HepG2 (cell line): ENCODE measurements around the gene ZBP1. TPM values are rescaled to one million over a fixed set of nuclear protein-coding genes. Genes with fewer than 3 reads are reported as not detected.
A peak's percentile ranks its signal among the peaks of the same experiment; 100 is the strongest.

ENCODE experiments used
- ATF7 ChIP-seq, 2 experiments: fragments of 450-650 bp in 1 of 2; sonication (generic) in 1 of 2; formaldehyde crosslinking in 1 of 2; IDR thresholded peaks; 2 replicates each; pipeline versions ENCODE4 v1.4.0 to v1.6.1; 2016 to 2020; ENCODE audit warnings: antibody characterized with exemption in 1 of 2, mild to moderate bottlenecking in 1 of 2, missing genetic modification reagents in 1 of 2
- CBX1 ChIP-seq: IDR thresholded peaks from one replicate; pipeline ENCODE4 v1.6.1; 2016; ENCODE audit warnings: antibody characterized with exemption, low read depth
- CENPT ChIP-seq: sonication (generic); formaldehyde crosslinking; IDR thresholded peaks from 2 replicates; pipeline ENCODE4 v1.8.0; 2022; ENCODE audit warnings: low read depth, mild to moderate bottlenecking, moderate library complexity, missing genetic modification reagents
- HCFC1 ChIP-seq: fragments of 150-350 bp; IDR thresholded peaks from 2 replicates; pipeline ENCODE4 v1.6.1; 2014; ENCODE audit warnings: low read depth, low read length
- IKZF1 ChIP-seq: fragments of 450-650 bp; IDR thresholded peaks from 2 replicates; pipeline ENCODE4 v1.7.1; 2016
- JUN ChIP-seq: sonication (generic); formaldehyde crosslinking; IDR thresholded peaks from 2 replicates; pipeline ENCODE4 v1.4.0; 2020; ENCODE audit warnings: mild to moderate bottlenecking, missing genetic modification reagents
- JUND ChIP-seq: sonication (generic); formaldehyde crosslinking; IDR thresholded peaks from 2 replicates; pipeline ENCODE4 v1.8.0; 2022; ENCODE audit warnings: mild to moderate bottlenecking, missing genetic modification reagents
- NKX3-1 ChIP-seq: sonication (generic); formaldehyde crosslinking; IDR thresholded peaks from 2 replicates; pipeline ENCODE4 v1.5.0; 2020; ENCODE audit warnings: missing genetic modification reagents
- POLR2G ChIP-seq: fragments of 200-400 bp; formaldehyde crosslinking; IDR thresholded peaks from 2 replicates; pipeline ENCODE4 v1.6.1; 2018; ENCODE audit warnings: mild to moderate bottlenecking, low read depth, low read length, moderate library complexity
- RFX1 ChIP-seq: fragments of 450-650 bp; IDR thresholded peaks from 2 replicates; pipeline ENCODE4 v1.6.1; 2017
- SRY ChIP-seq: sonication (generic); formaldehyde crosslinking; IDR thresholded peaks from 2 replicates; pipeline ENCODE4 v1.8.0; 2022; ENCODE audit warnings: mild to moderate bottlenecking, missing genetic modification reagents
- ZIK1 ChIP-seq: sonication (generic); formaldehyde crosslinking; IDR thresholded peaks from 2 replicates; pipeline ENCODE4 v1.5.0; 2020; ENCODE audit warnings: mild to moderate bottlenecking, low read depth, missing genetic modification reagents, borderline replicate concordance
- ZMAT3 ChIP-seq: sonication (generic); formaldehyde crosslinking; conservative IDR thresholded peaks from 2 replicates; pipeline ENCODE4 v1.7.0; 2021; ENCODE audit warnings: missing genetic modification reagents
- ZNF225 ChIP-seq: sonication (generic); formaldehyde crosslinking; IDR thresholded peaks from 2 replicates; pipeline ENCODE4 v1.4.0; 2020; ENCODE audit warnings: mild to moderate bottlenecking, missing genetic modification reagents
- ZNF234 ChIP-seq: sonication (generic); formaldehyde crosslinking; conservative IDR thresholded peaks from 2 replicates; pipeline ENCODE4 v1.5.1; 2020; ENCODE audit warnings: mild to moderate bottlenecking, missing genetic modification reagents
- ZNF562 ChIP-seq: sonication (generic); formaldehyde crosslinking; IDR thresholded peaks from 2 replicates; pipeline ENCODE4 v1.8.0; 2022; ENCODE audit warnings: missing genetic modification reagents, borderline replicate concordance
- ZNF577 ChIP-seq: sonication (generic); formaldehyde crosslinking; IDR thresholded peaks from 2 replicates; pipeline ENCODE4 v1.4.0; 2020; ENCODE audit warnings: mild to moderate bottlenecking, low read depth, missing genetic modification reagents, borderline replicate concordance
- ZNF672 ChIP-seq: sonication (generic); formaldehyde crosslinking; IDR thresholded peaks from 2 replicates; pipeline ENCODE4 v1.8.1; 2022; ENCODE audit warnings: missing genetic modification reagents
- ZNF709 ChIP-seq: sonication (generic); formaldehyde crosslinking; IDR thresholded peaks from 2 replicates; pipeline ENCODE4 v1.5.0; 2020; ENCODE audit warnings: mild to moderate bottlenecking, missing genetic modification reagents
- ZNF746 ChIP-seq: sonication (generic); formaldehyde crosslinking; IDR thresholded peaks from 2 replicates; pipeline ENCODE4 v1.8.0; 2022; ENCODE audit warnings: mild to moderate bottlenecking, missing genetic modification reagents
- polyA plus RNA-seq, 8 experiments: library from polyadenylated mRNA; depleted of rRNA in 3 of 8; stranded (reverse) in 7 of 8; unstranded in 1 of 8; fragments of >200 nt; fragmentation: Illumina TruSeq in 4 of 8; extraction: Trizol in 4 of 8; gene quantifications; 2 replicates each; pipeline versions ENCODE4 v1.2.1 to v1.2.3, GENCODE V29; 2011 to 2016; ENCODE audit warnings: low read depth in 4 of 8, missing spikeins in 1 of 8, mixed read lengths in 1 of 8; ENCODE audit not compliant: insufficient read depth in 1 of 8
- total RNA-seq, 5 experiments: library from RNA; depleted of rRNA; stranded (reverse); fragments of >200 nt; fragmentation: Illumina TruSeq; extraction: Trizol; gene quantifications; 2 replicates each; pipeline ENCODE4 v1.2.3, GENCODE V29; 2016; ENCODE audit warnings: low read depth in 1 of 5
- TF ChIP-seq, protein P1 (sequence below): sonication (generic); formaldehyde crosslinking; conservative IDR thresholded peaks from 2 replicates; pipeline ENCODE4 v1.5.0; 2020; ENCODE audit warnings: missing genetic modification reagents
- TF ChIP-seq, protein P2 (sequence below): IDR thresholded peaks from 2 replicates; pipeline ENCODE4 v1.6.1; 2016; ENCODE audit warnings: mild to moderate bottlenecking, missing biosample characterization, missing genetic modification reagents
- TF ChIP-seq, protein P3 (sequence below), 2 experiments: fragments of 450-650 bp in 1 of 2; sonication (generic) in 1 of 2; formaldehyde crosslinking; IDR thresholded peaks; 2 replicates each; pipeline versions ENCODE4 v1.5.0 to v1.8.0; 2020 to 2022; ENCODE audit warnings: mild to moderate bottlenecking in 1 of 2, missing genetic modification reagents in 1 of 2
- TF ChIP-seq, protein P4 (sequence below): sonication (generic); formaldehyde crosslinking; IDR thresholded peaks from 2 replicates; pipeline ENCODE4 v1.5.0; 2020; ENCODE audit warnings: missing genetic modification reagents
- TF ChIP-seq, protein P5 (sequence below): sonication (generic); formaldehyde crosslinking; IDR thresholded peaks from 2 replicates; pipeline ENCODE4 v1.4.0; 2020; ENCODE audit warnings: missing genetic modification reagents

Gene ZBP1
- total and polyA plus RNA-seq, 2 of the 13 experiments (the other 11 are each of a cell fraction or from before 2014, with no cell fraction given) = not detected

DNA sequence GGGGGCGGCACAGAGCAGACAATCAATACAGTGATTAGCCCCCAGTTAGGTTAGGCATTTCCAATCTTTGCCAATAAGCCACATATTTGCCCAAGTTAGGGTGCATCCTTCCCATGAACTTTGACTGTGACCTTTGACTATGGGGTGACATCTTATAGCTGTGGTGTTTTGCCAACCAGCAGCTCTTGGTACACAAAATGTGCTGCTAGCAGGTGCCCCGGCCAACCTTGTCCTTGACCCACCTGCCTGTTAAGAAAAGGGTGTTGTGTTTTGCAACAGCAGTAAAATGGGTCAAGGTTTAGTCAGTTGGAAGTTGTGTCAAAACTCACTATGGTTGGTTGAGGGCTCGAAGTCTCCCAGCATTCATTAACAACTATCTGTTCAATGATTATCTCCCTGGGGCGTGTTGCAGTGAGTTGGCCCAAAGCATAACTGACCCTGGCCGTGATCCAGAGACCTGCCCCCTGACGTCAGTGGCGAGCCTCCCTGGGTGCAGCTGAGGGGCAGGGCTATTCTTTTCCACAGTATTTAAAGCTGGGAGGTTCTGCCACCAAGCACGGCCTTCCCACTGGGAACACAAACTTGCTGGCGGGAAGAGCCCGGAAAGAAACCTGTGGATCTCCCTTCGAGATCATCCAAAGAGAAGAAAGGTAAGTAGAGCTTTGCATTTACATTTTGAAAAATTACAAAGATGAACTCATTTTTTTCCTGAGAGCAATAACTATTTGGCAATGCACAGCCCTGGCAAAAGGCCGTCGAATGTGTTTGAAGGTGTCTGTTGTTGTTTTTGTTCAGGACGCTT, 59.5 kb downstream of the ZBP1 start, which contains the start of gene PCK1 (continued):
- peak; percentile 78 for TF ChIP-seq ZNF746
- TF ChIP-seq JUND (CRISPR knock-in tag) = peak; percentile 90
- no peak for TF ChIP-seq ZNF562 (CRISPR knock-in tag)
- TF ChIP-seq, protein P1, sequence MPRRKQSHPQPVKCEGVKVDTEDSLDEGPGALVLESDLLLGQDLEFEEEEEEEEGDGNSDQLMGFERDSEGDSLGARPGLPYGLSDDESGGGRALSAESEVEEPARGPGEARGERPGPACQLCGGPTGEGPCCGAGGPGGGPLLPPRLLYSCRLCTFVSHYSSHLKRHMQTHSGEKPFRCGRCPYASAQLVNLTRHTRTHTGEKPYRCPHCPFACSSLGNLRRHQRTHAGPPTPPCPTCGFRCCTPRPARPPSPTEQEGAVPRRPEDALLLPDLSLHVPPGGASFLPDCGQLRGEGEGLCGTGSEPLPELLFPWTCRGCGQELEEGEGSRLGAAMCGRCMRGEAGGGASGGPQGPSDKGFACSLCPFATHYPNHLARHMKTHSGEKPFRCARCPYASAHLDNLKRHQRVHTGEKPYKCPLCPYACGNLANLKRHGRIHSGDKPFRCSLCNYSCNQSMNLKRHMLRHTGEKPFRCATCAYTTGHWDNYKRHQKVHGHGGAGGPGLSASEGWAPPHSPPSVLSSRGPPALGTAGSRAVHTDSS (CRISPR knock-in tag) = no peak
- no peak for TF ChIP-seq ZNF577 (CRISPR knock-in tag)
- TF ChIP-seq, protein P2, sequence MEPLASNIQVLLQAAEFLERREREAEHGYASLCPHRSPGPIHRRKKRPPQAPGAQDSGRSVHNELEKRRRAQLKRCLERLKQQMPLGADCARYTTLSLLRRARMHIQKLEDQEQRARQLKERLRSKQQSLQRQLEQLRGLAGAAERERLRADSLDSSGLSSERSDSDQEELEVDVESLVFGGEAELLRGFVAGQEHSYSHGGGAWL = 0 out of 2 replicates have a peak, but pooled peaks have one; percentile 11
- TF ChIP-seq ZIK1 (CRISPR knock-in tag) = no peak
- peak; percentile 60; the same call in 1 of the 2 replicates for TF ChIP-seq ZNF672
- TF ChIP-seq ZNF709 (CRISPR knock-in tag) = peak; percentile 62
- TF ChIP-seq POLR2G = peak; percentile 53; the same call in 1 of the 2 replicates
- TF ChIP-seq NKX3-1 (CRISPR knock-in tag) = no peak
- TF ChIP-seq ZNF225 (CRISPR knock-in tag) = no peak
- no peak; the same call in 1 of the 2 replicates for TF ChIP-seq ZNF234
- TF ChIP-seq, protein P3, sequence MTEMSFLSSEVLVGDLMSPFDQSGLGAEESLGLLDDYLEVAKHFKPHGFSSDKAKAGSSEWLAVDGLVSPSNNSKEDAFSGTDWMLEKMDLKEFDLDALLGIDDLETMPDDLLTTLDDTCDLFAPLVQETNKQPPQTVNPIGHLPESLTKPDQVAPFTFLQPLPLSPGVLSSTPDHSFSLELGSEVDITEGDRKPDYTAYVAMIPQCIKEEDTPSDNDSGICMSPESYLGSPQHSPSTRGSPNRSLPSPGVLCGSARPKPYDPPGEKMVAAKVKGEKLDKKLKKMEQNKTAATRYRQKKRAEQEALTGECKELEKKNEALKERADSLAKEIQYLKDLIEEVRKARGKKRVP (CRISPR knock-in tag; IDR thresholded peaks at IDR 0.05) = peak in 1 of 2 experiments; percentile 73; a peak in 2 of 4 replicates
- no peak; the same call in none of the 2 replicates for TF ChIP-seq ATF7 (IDR thresholded peaks at IDR 0.05)
- peak; percentile 98 for TF ChIP-seq ATF7 (CRISPR knock-in tag; IDR thresholded peaks at IDR 0.05)
- TF ChIP-seq, protein P4, sequence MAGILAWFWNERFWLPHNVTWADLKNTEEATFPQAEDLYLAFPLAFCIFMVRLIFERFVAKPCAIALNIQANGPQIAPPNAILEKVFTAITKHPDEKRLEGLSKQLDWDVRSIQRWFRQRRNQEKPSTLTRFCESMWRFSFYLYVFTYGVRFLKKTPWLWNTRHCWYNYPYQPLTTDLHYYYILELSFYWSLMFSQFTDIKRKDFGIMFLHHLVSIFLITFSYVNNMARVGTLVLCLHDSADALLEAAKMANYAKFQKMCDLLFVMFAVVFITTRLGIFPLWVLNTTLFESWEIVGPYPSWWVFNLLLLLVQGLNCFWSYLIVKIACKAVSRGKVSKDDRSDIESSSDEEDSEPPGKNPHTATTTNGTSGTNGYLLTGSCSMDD (CRISPR knock-in tag) = no peak
- TF ChIP-seq, protein P5, sequence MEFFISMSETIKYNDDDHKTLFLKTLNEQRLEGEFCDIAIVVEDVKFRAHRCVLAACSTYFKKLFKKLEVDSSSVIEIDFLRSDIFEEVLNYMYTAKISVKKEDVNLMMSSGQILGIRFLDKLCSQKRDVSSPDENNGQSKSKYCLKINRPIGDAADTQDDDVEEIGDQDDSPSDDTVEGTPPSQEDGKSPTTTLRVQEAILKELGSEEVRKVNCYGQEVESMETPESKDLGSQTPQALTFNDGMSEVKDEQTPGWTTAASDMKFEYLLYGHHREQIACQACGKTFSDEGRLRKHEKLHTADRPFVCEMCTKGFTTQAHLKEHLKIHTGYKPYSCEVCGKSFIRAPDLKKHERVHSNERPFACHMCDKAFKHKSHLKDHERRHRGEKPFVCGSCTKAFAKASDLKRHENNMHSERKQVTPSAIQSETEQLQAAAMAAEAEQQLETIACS = no peak
- TF ChIP-seq IKZF1 = no peak
- no peak; the same call in 1 of the 2 replicates for TF ChIP-seq HCFC1
- TF ChIP-seq SRY (CRISPR knock-in tag) = peak; percentile 20; the same call in 1 of the 2 replicates
- no peak for TF ChIP-seq CBX1
- TF ChIP-seq RFX1 = no peak
- TF ChIP-seq ZMAT3 (CRISPR knock-in tag) = peak; percentile 96
- peak; percentile 93 for TF ChIP-seq JUN (CRISPR knock-in tag)
- no peak for TF ChIP-seq CENPT (CRISPR knock-in tag)
